Measurements from ENCODE around the gene FSTL4. TPM values are rescaled to one million over a fixed set of nuclear protein-coding genes. Genes with fewer than 3 reads are reported as not detected.
A peak's percentile ranks its signal among the peaks of the same experiment; 100 is the strongest.

The FSTL4 gene
- polyA plus RNA-seq, 1 of the 3 experiments (the other 2 are of a cell fraction) = not detected

GRCh38 chr5:133489632-133490031 is 122.7 kb downstream of the FSTL4 start:
- H3K79me2 ChIP-seq (ENCODE audit: insufficient read depth) = no peaks in the 10 kb centered on the region
- H3K4me1 ChIP-seq (ENCODE audit: control insufficient read depth in 1 of 2, insufficient read depth in 2 of 2, low read depth in 1 of 2, low read length in 1 of 2) = peaks cover 0 to 12% of the 10 kb centered on the region in 2 experiments; a peak in 1 of 4 replicates
- no peak overlapping the region for H3K27ac ChIP-seq (ENCODE audit: low read depth in 2 of 2, low read length in 1 of 2)
- H3K36me3 ChIP-seq (replicated peaks in 1 of 2; ENCODE audit: control insufficient read depth in 1 of 2, insufficient read depth in 2 of 2, low read length in 1 of 2) = no peaks in the 10 kb centered on the region
- no peak overlapping the region for H3K4me2 ChIP-seq
- CTCF ChIA-PET = interaction anchor here (1.1 kb wide), 1 partner anchor 66 kb away, joined by 3 read pairs; no protein-coding TSS in a partner anchor
- H4K20me1 ChIP-seq (ENCODE audit: insufficient read depth) = no peaks in the 10 kb centered on the region
- POLR2A ChIA-PET = no interaction called here
- no peaks in the 10 kb centered on the region for H3F3A ChIP-seq (replicated peaks; ENCODE audit: insufficient read depth)
- H3K9ac ChIP-seq = no peak overlapping the region
- DNase-seq = no peak
- WGBS (ENCODE audit: low lambda C conversion rate) = 5% methylated on average over 1 of the region's 1 CpG
- H3K27me3 ChIP-seq (ENCODE audit: insufficient read depth) = no peaks in the 10 kb centered on the region
- no peak overlapping the region for H3K4me3 ChIP-seq (ENCODE audit: low read depth in 2 of 2, low read length in 1 of 2)
- H2AFZ ChIP-seq (ENCODE audit: low read depth) = no peak overlapping the region
- TF ChIP-seq IRF3 (IDR thresholded peaks at IDR 0.05; ENCODE audit: low read depth, low read length) (no peak), RAD21 (IDR thresholded peaks at IDR 0.05; ENCODE audit: low read length) (peak; percentile 27)
- H3K9me3 ChIP-seq = 0 out of 2 replicates have a peak, but pooled peaks cover 8% of the 10 kb centered on the region
- H3K9me2 ChIP-seq = no peaks in the 10 kb centered on the region

GRCh38 chr5:133487093-133487492 is 125.2 kb downstream of the FSTL4 start:
- no peaks in the 10 kb centered on the region for H4K20me1 ChIP-seq (ENCODE audit: insufficient read depth)
- no peak for TF ChIP-seq NFIC (IDR thresholded peaks at IDR 0.05; ENCODE audit: borderline replicate concordance)
- no peak for TF ChIP-seq TEAD4 (IDR thresholded peaks at IDR 0.05; ENCODE audit: borderline replicate concordance, insufficient read depth)
- no peak for TF ChIP-seq NRF1 (IDR thresholded peaks at IDR 0.05; ENCODE audit: low read depth, low read length)
- no peak for TF ChIP-seq MEF2A (IDR thresholded peaks at IDR 0.05; ENCODE audit: borderline replicate concordance, low read depth)
- TF ChIP-seq CTCF (IDR thresholded peaks at IDR 0.05) = no peak
- H3K9me2 ChIP-seq = no peaks in the 10 kb centered on the region
- peaks cover 0 to 26% of the 10 kb centered on the region in 2 experiments; a peak in 1 of 4 replicates for H3K4me1 ChIP-seq (ENCODE audit: control insufficient read depth in 1 of 2, insufficient read depth in 2 of 2, low read depth in 1 of 2, low read length in 1 of 2)
- no peak overlapping the region for H2AFZ ChIP-seq (ENCODE audit: low read depth)
- H3K4me2 ChIP-seq = no peak overlapping the region
- CTCF ChIA-PET = interaction anchor here (1.1 to 1.8 kb wide), 2 partner anchors 20 to 27 kb away, joined by 3 to 4 read pairs; no protein-coding TSS in a partner anchor
- H3K36me3 ChIP-seq (replicated peaks in 1 of 2; ENCODE audit: control insufficient read depth in 1 of 2, insufficient read depth in 2 of 2, low read length in 1 of 2) = no peaks in the 10 kb centered on the region
- H3K4me3 ChIP-seq (ENCODE audit: low read depth in 2 of 2, low read length in 1 of 2) = no peak overlapping the region
- no peaks in the 10 kb centered on the region for H3K27me3 ChIP-seq (ENCODE audit: insufficient read depth)
- H3F3A ChIP-seq (replicated peaks; ENCODE audit: insufficient read depth) = no peaks in the 10 kb centered on the region
- 0 out of 2 replicates have a peak, but pooled peaks cover 8% of the 10 kb centered on the region for H3K9me3 ChIP-seq
- H3K27ac ChIP-seq (ENCODE audit: low read depth in 2 of 2, low read length in 1 of 2) = no peak overlapping the region
- DNase-seq = no peak
- WGBS (ENCODE audit: low lambda C conversion rate) = 13% methylated on average over 3 of the region's 4 CpGs
- POLR2A ChIA-PET = no interaction called here
- no peak overlapping the region for H3K9ac ChIP-seq
- H3K79me2 ChIP-seq (ENCODE audit: insufficient read depth) = no peaks in the 10 kb centered on the region

- no peak overlapping the region for H3K9ac ChIP-seq
- CTCF ChIA-PET = no interaction called here
- H3K27me3 ChIP-seq (ENCODE audit: insufficient read depth) = no peaks in the 10 kb centered on the region
- 0 out of 2 replicates have a peak, but pooled peaks cover 2% of the 10 kb centered on the region for H3K9me3 ChIP-seq
- no peaks in the 10 kb centered on the region for H3K9me2 ChIP-seq
- no peak overlapping the region for H2AFZ ChIP-seq (ENCODE audit: low read depth)
- no peaks in the 10 kb centered on the region for H3F3A ChIP-seq (replicated peaks; ENCODE audit: insufficient read depth)
- no peaks in the 10 kb centered on the region for H3K79me2 ChIP-seq (ENCODE audit: insufficient read depth)
- DNase-seq = no peak
- POLR2A ChIA-PET = no interaction called here
- no peak overlapping the region; a peak in 1 of 4 replicates for H3K27ac ChIP-seq (ENCODE audit: low read depth in 2 of 2, low read length in 1 of 2)
- no peaks in the 10 kb centered on the region for H3K36me3 ChIP-seq (replicated peaks in 1 of 2; ENCODE audit: control insufficient read depth in 1 of 2, insufficient read depth in 2 of 2, low read length in 1 of 2)
- no peaks in the 10 kb centered on the region for H4K20me1 ChIP-seq (ENCODE audit: insufficient read depth)
- no peak overlapping the region for H3K4me3 ChIP-seq (ENCODE audit: low read depth in 2 of 2, low read length in 1 of 2)
- no peak overlapping the region for H3K4me2 ChIP-seq
- peaks cover 0 to 32% of the 10 kb centered on the region in 2 experiments; a peak in 1 of 4 replicates for H3K4me1 ChIP-seq (ENCODE audit: control insufficient read depth in 1 of 2, insufficient read depth in 2 of 2, low read depth in 1 of 2, low read length in 1 of 2)
- WGBS (ENCODE audit: low lambda C conversion rate) = 40% methylated on average over 3 of the region's 5 CpGs
- TF ChIP-seq FOXM1 (IDR thresholded peaks at IDR 0.05; ENCODE audit: low read depth) (no peak), TEAD4 (IDR thresholded peaks at IDR 0.05; ENCODE audit: borderline replicate concordance, insufficient read depth) (no peak), POLR2AphosphoS5 (IDR thresholded peaks at IDR 0.05; ENCODE audit: low read depth, low read length) (no peak), ZBTB33 (IDR thresholded peaks at IDR 0.05; ENCODE audit: borderline replicate concordance, low read depth) (no peak), USF2 (IDR thresholded peaks at IDR 0.05; ENCODE audit: borderline replicate concordance, low read depth, low read length) (no peak), EZH2phosphoT487 (IDR thresholded peaks at IDR 0.05; ENCODE audit: borderline replicate concordance, low read depth) (no peak), TAF1 (IDR thresholded peaks at IDR 0.05; ENCODE audit: borderline replicate concordance, low read depth, low read length) (no peak), MXI1 (IDR thresholded peaks at IDR 0.05; ENCODE audit: low read depth, low read length) (no peak), ELF1 (IDR thresholded peaks at IDR 0.05) (no peak)
Observed at GRCh38 chr5:133485468-133485867, 126.9 kb downstream of the FSTL4 start.

Measured in SK-N-SH (cell line).